PC-3 (cell line): Measurements from ENCODE around the gene CEACAM21. TPM values are rescaled to one million over a fixed set of nuclear protein-coding genes. Genes with fewer than 3 reads are reported as not detected.
"Not testable (repeated sequence)": the region's sequence is repeated elsewhere in the genome, so short reads cannot be mapped to it uniquely, and the experiment has no call there.

ENCODE experiments used
- ATAC-seq: fragments of 200-7000 bp; cut with Tn5 transposase; 2 replicates; pipeline ENCODE4 v1.9.1; 2020; ENCODE audit warnings: mild to moderate bottlenecking, moderate library complexity
- BruUV-seq: library from RNA; stranded (reverse); fragments of 400-500 nt; replicated peaks from 2 replicates; lab custom pipeline; 2021; lab: Mats Ljungman, UMichigan
- CTCF ChIA-PET: fragments of 300-600 bp; sonication (Branson Sonifier 250); formaldehyde crosslinking; loops from one replicate; lab custom pipeline; 2022; ENCODE audit warnings: antibody characterized with exemption; lab: Charles Lee
- POLR2A ChIA-PET: fragments of 300-600 bp; sonication (Branson Sonifier 250); formaldehyde crosslinking; loops from one replicate; lab custom pipeline; 2022; ENCODE audit warnings: antibody characterized with exemption; ENCODE audit not compliant: unreplicated experiment; lab: Charles Lee
- DNase-seq: peaks from one replicate; pipeline ENCODE4 v3.0.0-alpha.2; 2015
- H2AFZ ChIP-seq: fragments of 300-600 bp; sonication (generic); 2 replicates; pipeline ENCODE4 v1.6.0; 2016; ENCODE audit warnings: antibody characterized with exemption, low read length
- H3F3A ChIP-seq: fragments of 300-600 bp; sonication (generic); one replicate; pipeline ENCODE4 v1.6.0; 2017; ENCODE audit warnings: antibody characterized with exemption, low read length, control low read depth, mild to moderate bottlenecking; ENCODE audit not compliant: unreplicated experiment
- H3K27ac ChIP-seq: fragments of 300-600 bp; sonication (generic); 2 replicates; pipeline ENCODE4 v1.5.1; 2016; ENCODE audit warnings: mild to moderate bottlenecking, low read length
- H3K27me3 ChIP-seq: fragments of 300-600 bp; sonication (generic); 2 replicates; pipeline ENCODE4 v1.6.1; 2016; ENCODE audit warnings: low read length, mixed read lengths
- H3K36me3 ChIP-seq: fragments of 300-600 bp; sonication (generic); 2 replicates; pipeline ENCODE4 v1.6.1; 2016; ENCODE audit warnings: low read depth, mixed run types, low read length, mixed read lengths
- H3K4me1 ChIP-seq: fragments of 300-600 bp; sonication (generic); 2 replicates; pipeline ENCODE4 v1.5.1; 2016; ENCODE audit warnings: low read length; ENCODE audit not compliant: insufficient read depth
- H3K4me2 ChIP-seq: fragments of 300-600 bp; sonication (generic); 2 replicates; pipeline ENCODE4 v1.6.0; 2016; ENCODE audit warnings: low read length
- H3K4me3 ChIP-seq: fragments of 300-600 bp; sonication (generic); 2 replicates; pipeline ENCODE4 v1.5.1; 2016; ENCODE audit warnings: mild to moderate bottlenecking, low read length, mixed read lengths
- H3K79me2 ChIP-seq: fragments of 300-600 bp; sonication (generic); 2 replicates; pipeline ENCODE4 v1.6.1; 2017; ENCODE audit warnings: low read length, mixed read lengths
- H3K9ac ChIP-seq: fragments of 300-600 bp; sonication (generic); 2 replicates; pipeline ENCODE4 v1.6.0; 2016; ENCODE audit warnings: mild to moderate bottlenecking, low read length
- H3K9me2 ChIP-seq: fragments of 300-600 bp; sonication (generic); replicated peaks from 2 replicates; pipeline ENCODE4 v1.6.1; 2016; ENCODE audit warnings: mixed run types, low read length, mixed read lengths
- H3K9me3 ChIP-seq: fragments of 300-600 bp; sonication (generic); 2 replicates; pipeline ENCODE4 v1.6.1; 2016; ENCODE audit warnings: low read length, mixed read lengths
- H4K20me1 ChIP-seq: fragments of 300-600 bp; sonication (generic); 2 replicates; pipeline ENCODE4 v1.6.1; 2016; ENCODE audit warnings: low read length, mixed read lengths
- EZH2 ChIP-seq: fragments of 300-600 bp; sonication (generic); IDR thresholded peaks from one replicate; pipeline ENCODE4 v1.6.1; 2017; ENCODE audit warnings: antibody characterized with exemption, mild to moderate bottlenecking, low read length; ENCODE audit not compliant: unreplicated experiment
- EZH2phosphoT487 ChIP-seq: fragments of 300-600 bp; sonication (generic); IDR thresholded peaks from 2 replicates; pipeline ENCODE4 v1.6.1; 2018; ENCODE audit warnings: mild to moderate bottlenecking, antibody characterized with exemption, low read length, borderline replicate concordance
- intact Hi-C: fragments of 100-400 bp; cut with micrococcal nuclease; formaldehyde crosslinking; loops from 2 replicates; pipeline ENCODE4 v1.9.0; 2023
- total RNA-seq: library from RNA; depleted of rRNA; stranded (reverse); fragments of >200 nt; gene quantifications from 2 replicates; pipeline ENCODE4 v1.2.3, GENCODE V29; 2014
- TF ChIP-seq, protein P1 (sequence below): fragments of 300-600 bp; sonication (generic); conservative IDR thresholded peaks from 2 replicates; pipeline ENCODE4 v1.5.1; 2017; ENCODE audit warnings: antibody characterized with exemption, low read depth, mild to moderate bottlenecking, low read length

The CEACAM21 gene
- total RNA-seq, 1 experiment from 2014 or later = not detected

DNA sequence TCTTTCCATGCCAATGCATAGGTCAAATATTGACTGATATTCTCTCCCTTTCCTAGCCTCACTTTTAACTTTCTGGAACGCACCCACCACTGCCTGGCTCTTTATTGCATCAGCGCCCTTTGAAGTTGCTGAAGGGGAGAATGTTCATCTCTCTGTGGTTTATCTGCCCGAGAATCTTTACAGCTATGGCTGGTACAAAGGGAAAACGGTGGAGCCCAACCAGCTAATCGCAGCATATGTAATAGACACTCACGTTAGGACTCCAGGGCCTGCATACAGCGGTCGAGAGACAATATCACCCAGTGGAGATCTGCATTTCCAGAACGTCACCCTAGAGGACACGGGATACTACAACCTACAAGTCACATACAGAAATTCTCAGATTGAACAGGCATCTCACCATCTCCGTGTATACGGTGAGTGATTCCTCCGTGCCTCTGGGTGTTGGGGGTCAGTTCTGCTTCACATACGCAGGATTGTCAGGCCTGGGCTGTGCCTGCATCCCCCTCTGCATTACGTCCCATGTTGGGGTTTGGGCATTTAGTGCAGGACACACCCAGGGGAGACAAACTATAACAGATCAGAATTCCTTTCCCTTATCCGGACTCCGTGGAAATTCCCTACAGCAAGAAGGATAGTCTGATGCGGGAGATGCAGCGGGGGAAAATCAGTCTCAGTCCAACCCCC is 1.3 kb downstream of the CEACAM21 start:
- Histone ChIP-seq H3K79me2 (no peaks in the 10 kb centered on the region), H3K36me3 (no peaks in the 10 kb centered on the region), H3K27me3 (0 out of 2 replicates have a peak, but pooled peaks cover 3% of the 10 kb centered on the region), H2AFZ (no peak overlapping the region), H3K9ac (no peak overlapping the region), H3K4me2 (no peak overlapping the region), H4K20me1 (no peaks in the 10 kb centered on the region), H3K27ac (no peak overlapping the region), H3F3A (no peaks in the 10 kb centered on the region), H3K9me3 (no peaks in the 10 kb centered on the region), H3K4me3 (no peak overlapping the region), H3K9me2 (no peaks in the 10 kb centered on the region), H3K4me1 (no peaks in the 10 kb centered on the region)
- DNase-seq = no peak
- no TSS peak for BruUV-seq
- TF ChIP-seq EZH2phosphoT487 (no peak), EZH2 (no peak)
- TF ChIP-seq, protein P1, sequence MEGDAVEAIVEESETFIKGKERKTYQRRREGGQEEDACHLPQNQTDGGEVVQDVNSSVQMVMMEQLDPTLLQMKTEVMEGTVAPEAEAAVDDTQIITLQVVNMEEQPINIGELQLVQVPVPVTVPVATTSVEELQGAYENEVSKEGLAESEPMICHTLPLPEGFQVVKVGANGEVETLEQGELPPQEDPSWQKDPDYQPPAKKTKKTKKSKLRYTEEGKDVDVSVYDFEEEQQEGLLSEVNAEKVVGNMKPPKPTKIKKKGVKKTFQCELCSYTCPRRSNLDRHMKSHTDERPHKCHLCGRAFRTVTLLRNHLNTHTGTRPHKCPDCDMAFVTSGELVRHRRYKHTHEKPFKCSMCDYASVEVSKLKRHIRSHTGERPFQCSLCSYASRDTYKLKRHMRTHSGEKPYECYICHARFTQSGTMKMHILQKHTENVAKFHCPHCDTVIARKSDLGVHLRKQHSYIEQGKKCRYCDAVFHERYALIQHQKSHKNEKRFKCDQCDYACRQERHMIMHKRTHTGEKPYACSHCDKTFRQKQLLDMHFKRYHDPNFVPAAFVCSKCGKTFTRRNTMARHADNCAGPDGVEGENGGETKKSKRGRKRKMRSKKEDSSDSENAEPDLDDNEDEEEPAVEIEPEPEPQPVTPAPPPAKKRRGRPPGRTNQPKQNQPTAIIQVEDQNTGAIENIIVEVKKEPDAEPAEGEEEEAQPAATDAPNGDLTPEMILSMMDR = no peak
- CTCF ChIA-PET = no interaction called here
- POLR2A ChIA-PET = no interaction called here
- no peak for ATAC-seq
- intact Hi-C loops = no loop called here

DNA sequence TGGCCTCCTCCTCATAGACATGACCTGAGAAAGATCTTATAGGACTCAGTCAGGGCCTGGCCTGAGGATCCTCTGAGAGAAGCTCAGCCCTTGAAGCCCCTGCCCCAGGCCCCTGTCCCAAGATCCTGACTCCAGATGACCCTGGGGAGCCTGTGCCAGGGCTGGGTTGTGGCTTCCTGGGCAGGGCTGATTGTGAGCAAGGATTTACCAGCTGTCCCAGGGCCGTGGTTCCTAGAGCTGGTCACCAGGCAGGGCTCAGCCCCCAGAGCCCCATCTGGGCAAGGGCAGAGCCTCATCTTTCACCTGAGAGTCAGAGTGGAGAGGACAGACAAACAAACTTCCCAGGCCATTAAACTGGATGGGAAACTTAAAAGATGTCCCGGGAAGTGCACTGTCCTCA is 1.9 kb downstream of the CEACAM21 start:
- no peak for ATAC-seq
- ChIA-PET POLR2A (no interaction called here), CTCF (no interaction called here)
- Histone ChIP-seq H3K27me3 (no peaks in the 10 kb centered on the region), H3K4me1 (no peaks in the 10 kb centered on the region), H3K79me2 (no peaks in the 10 kb centered on the region), H2AFZ (no peak overlapping the region), H3K27ac (no peak overlapping the region), H3K9me2 (no peaks in the 10 kb centered on the region), H3K9ac (no peak overlapping the region), H3F3A (no peaks in the 10 kb centered on the region), H3K36me3 (no peaks in the 10 kb centered on the region), H3K4me3 (no peak overlapping the region), H3K9me3 (no peaks in the 10 kb centered on the region), H4K20me1 (no peaks in the 10 kb centered on the region), H3K4me2 (no peak overlapping the region)
- no peak for DNase-seq
- intact Hi-C loops = no loop called here
- TF ChIP-seq, protein P1 = no peak
- BruUV-seq = no TSS peak

DNA sequence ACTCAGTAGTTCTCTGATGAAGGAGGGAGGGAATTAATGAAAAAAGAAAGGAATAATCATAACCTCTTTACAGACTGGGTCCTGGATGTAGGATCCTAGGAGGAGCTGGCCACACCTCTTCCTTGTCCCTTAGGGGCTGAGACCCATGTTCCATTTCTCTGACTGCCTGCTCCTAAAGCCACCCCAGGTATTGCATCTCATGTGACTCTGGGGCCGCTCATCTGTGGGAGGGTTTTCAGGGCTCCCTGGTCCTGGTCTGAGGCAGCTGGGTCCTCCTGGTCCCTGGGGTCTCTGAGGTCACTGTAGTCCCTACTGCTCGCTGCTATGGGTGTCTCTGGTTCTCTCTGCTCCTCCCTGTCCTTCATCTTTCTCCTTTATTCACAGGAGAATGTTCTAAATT is 2.9 kb downstream of the CEACAM21 start:
- ChIA-PET POLR2A (no interaction called here), CTCF (no interaction called here)
- no peaks in the 10 kb centered on the region for H3K79me2 ChIP-seq

DNA sequence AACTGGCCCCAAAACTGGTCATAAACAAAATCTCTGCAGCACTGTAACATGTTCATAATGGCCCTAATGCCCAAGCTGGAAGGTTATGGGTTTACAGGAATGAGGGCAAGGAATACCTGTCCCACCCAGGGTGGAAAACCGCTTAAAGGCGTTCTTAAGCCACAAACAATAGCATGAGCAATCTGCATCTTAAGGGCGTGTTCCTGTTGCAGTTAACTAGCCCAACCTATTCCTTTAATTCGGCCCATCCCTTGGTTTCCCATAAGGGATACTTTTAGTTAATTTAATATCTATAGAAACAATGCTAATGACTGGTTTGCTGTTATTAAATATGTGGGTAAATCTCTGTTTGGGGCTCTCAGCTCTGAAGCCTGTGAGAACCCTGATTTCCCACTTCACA is 5.1 kb downstream of the CEACAM21 start:
- ATAC-seq, H3K4me1 ChIP-seq, H3K36me3 ChIP-seq, H2AFZ ChIP-seq, H3K27ac ChIP-seq, H3K4me2 ChIP-seq, CTCF ChIA-PET, POLR2A ChIA-PET, BruUV-seq, H3K9ac ChIP-seq, DNase-seq, H3K4me3 ChIP-seq, H3K27me3 ChIP-seq, H3K79me2 ChIP-seq, intact Hi-C loops, H3F3A ChIP-seq, H3K9me2 ChIP-seq, H3K9me3 ChIP-seq, H4K20me1 ChIP-seq: not testable (repeated sequence)

More for the DNA sequence above, 2.9 kb downstream of the CEACAM21 start:
- Histone ChIP-seq H3K4me3 (no peak overlapping the region), H3F3A (no peaks in the 10 kb centered on the region), H3K36me3 (no peaks in the 10 kb centered on the region), H3K27me3 (no peaks in the 10 kb centered on the region), H3K27ac (no peak overlapping the region), H2AFZ (no peak overlapping the region), H3K4me2 (no peak overlapping the region), H4K20me1 (no peaks in the 10 kb centered on the region), H3K9me3 (no peaks in the 10 kb centered on the region), H3K9ac (no peak overlapping the region), H3K4me1 (no peaks in the 10 kb centered on the region), H3K9me2 (no peaks in the 10 kb centered on the region)
- BruUV-seq = no TSS peak
- ATAC-seq (no peak), DNase-seq (no peak)
- TF ChIP-seq EZH2 (no peak), EZH2phosphoT487 (no peak)
- TF ChIP-seq, protein P1 = no peak
- intact Hi-C loops = no loop called here
